WERI-Rb-1 (cell line): ENCODE data around the gene MAPK11.

Experiments
- DNase-seq: peaks from one replicate; pipeline ENCODE4 v3.0.0-alpha.2; 2020
- H3K27ac ChIP-seq: fragments of 250-450 bp; sonication (Bioruptor Pico); 2 replicates; pipeline ENCODE4 v1.5.1; 2020; ENCODE audit warnings: mild to moderate bottlenecking, moderate library complexity
- H3K27me3 ChIP-seq: fragments of 250-450 bp; sonication (Bioruptor Pico); 2 replicates; pipeline ENCODE4 v1.5.1; 2021; ENCODE audit warnings: mild to moderate bottlenecking, low read depth, moderate library complexity; ENCODE audit not compliant: insufficient read depth, severe bottlenecking
- H3K36me3 ChIP-seq: fragments of 250-450 bp; sonication (Bioruptor Pico); 2 replicates; pipeline ENCODE4 v1.5.1; 2020; ENCODE audit warnings: mild to moderate bottlenecking, moderate library complexity
- H3K4me3 ChIP-seq: 2 replicates; pipeline ENCODE4 v1.5.1; 2011; ENCODE audit warnings: low read depth, mild to moderate bottlenecking, control low read depth, low read length
- H3K9me3 ChIP-seq: fragments of 250-450 bp; sonication (Bioruptor Pico); 2 replicates; pipeline ENCODE4 v1.5.1; 2021; ENCODE audit warnings: mild to moderate bottlenecking, moderate library complexity; ENCODE audit not compliant: severe bottlenecking
- CTCF ChIP-seq: IDR thresholded peaks from 2 replicates; pipeline ENCODE4 v1.5.1; 2011; ENCODE audit warnings: low read depth, mild to moderate bottlenecking, control low read depth, inconsistent platforms, low read length

The MAPK11 gene

GRCh38 chr22:50257451-50258360 lies 12.5 kb downstream of the MAPK11 start:
- Histone ChIP-seq H3K9me3 (no peaks in the 10 kb centered on the region), H3K36me3 (peaks cover 53% of the 10 kb centered on the region), H3K27me3 (no peaks in the 10 kb centered on the region), H3K4me3 (no peak overlapping the region), H3K27ac (no peak overlapping the region)
- no peak for DNase-seq
- TF ChIP-seq CTCF, result no peak

GRCh38 chr22:50257041-50257440 lies 13.1 kb downstream of the MAPK11 start:
- DNase-seq, result no peak
- Histone ChIP-seq H3K27me3 (no peaks in the 10 kb centered on the region), H3K4me3 (no peak overlapping the region), H3K9me3 (no peaks in the 10 kb centered on the region), H3K27ac (no peak overlapping the region), H3K36me3 (peaks cover 58% of the 10 kb centered on the region)
- TF ChIP-seq CTCF, result no peak

- Histone ChIP-seq H3K4me3 (no peak overlapping the region), H3K9me3 (no peaks in the 10 kb centered on the region), H3K27me3 (no peaks in the 10 kb centered on the region), H3K27ac (no peak overlapping the region), H3K36me3 (peaks cover 58% of the 10 kb centered on the region)
- DNase-seq, result no peak
- TF ChIP-seq CTCF, result no peak
Measured at GRCh38 chr22:50256258-50256862, 13.8 kb downstream of the MAPK11 start.

- TF ChIP-seq CTCF, result no peak
Measured at GRCh38 chr22:50255607-50256006, 14.6 kb downstream of the MAPK11 start.

GRCh38 chr22:50255099-50255498 lies 15.1 kb downstream of the MAPK11 start:
- TF ChIP-seq CTCF, result no peak
- no peaks in the 10 kb centered on the region for H3K9me3 ChIP-seq
- DNase-seq, result no peak
- no peak overlapping the region for H3K4me3 ChIP-seq
- H3K27me3 ChIP-seq, result no peaks in the 10 kb centered on the region
- H3K36me3 ChIP-seq, result peaks cover 58% of the 10 kb centered on the region
- no peak overlapping the region for H3K27ac ChIP-seq

More at GRCh38 chr22:50255607-50256006, 14.6 kb downstream of the MAPK11 start:
- no peak for DNase-seq
- Histone ChIP-seq H3K36me3 (peaks cover 58% of the 10 kb centered on the region), H3K9me3 (no peaks in the 10 kb centered on the region), H3K27me3 (no peaks in the 10 kb centered on the region), H3K27ac (no peak overlapping the region), H3K4me3 (no peak overlapping the region)
